PC-3 (cell line): ENCODE results near the gene POLR1D. TPM values are rescaled to one million over a fixed set of nuclear protein-coding genes. Genes with fewer than 3 reads are reported as not detected.

ENCODE experiments used
- ATAC-seq: fragments of 200-7000 bp; cut with Tn5 transposase; 2 replicates; pipeline ENCODE4 v1.9.1; 2020; ENCODE audit warnings: mild to moderate bottlenecking, moderate library complexity
- BruUV-seq: library from RNA; stranded (reverse); fragments of 400-500 nt; replicated peaks from 2 replicates; lab custom pipeline; 2021; lab: Mats Ljungman, UMichigan
- CTCF ChIA-PET: fragments of 300-600 bp; sonication (Branson Sonifier 250); formaldehyde crosslinking; loops from one replicate; lab custom pipeline; 2022; ENCODE audit warnings: antibody characterized with exemption; lab: Charles Lee
- POLR2A ChIA-PET: fragments of 300-600 bp; sonication (Branson Sonifier 250); formaldehyde crosslinking; loops from one replicate; lab custom pipeline; 2022; ENCODE audit warnings: antibody characterized with exemption; ENCODE audit not compliant: unreplicated experiment; lab: Charles Lee
- DNase-seq: peaks from one replicate; pipeline ENCODE4 v3.0.0-alpha.2; 2015
- H2AFZ ChIP-seq: fragments of 300-600 bp; sonication (generic); 2 replicates; pipeline ENCODE4 v1.6.0; 2016; ENCODE audit warnings: antibody characterized with exemption, low read length
- H3F3A ChIP-seq: fragments of 300-600 bp; sonication (generic); one replicate; pipeline ENCODE4 v1.6.0; 2017; ENCODE audit warnings: antibody characterized with exemption, low read length, control low read depth, mild to moderate bottlenecking; ENCODE audit not compliant: unreplicated experiment
- H3K27ac ChIP-seq: fragments of 300-600 bp; sonication (generic); 2 replicates; pipeline ENCODE4 v1.5.1; 2016; ENCODE audit warnings: mild to moderate bottlenecking, low read length
- H3K27me3 ChIP-seq: fragments of 300-600 bp; sonication (generic); 2 replicates; pipeline ENCODE4 v1.6.1; 2016; ENCODE audit warnings: low read length, mixed read lengths
- H3K36me3 ChIP-seq: fragments of 300-600 bp; sonication (generic); 2 replicates; pipeline ENCODE4 v1.6.1; 2016; ENCODE audit warnings: low read depth, mixed run types, low read length, mixed read lengths
- H3K4me1 ChIP-seq: fragments of 300-600 bp; sonication (generic); 2 replicates; pipeline ENCODE4 v1.5.1; 2016; ENCODE audit warnings: low read length; ENCODE audit not compliant: insufficient read depth
- H3K4me2 ChIP-seq: fragments of 300-600 bp; sonication (generic); 2 replicates; pipeline ENCODE4 v1.6.0; 2016; ENCODE audit warnings: low read length
- H3K4me3 ChIP-seq: fragments of 300-600 bp; sonication (generic); 2 replicates; pipeline ENCODE4 v1.5.1; 2016; ENCODE audit warnings: mild to moderate bottlenecking, low read length, mixed read lengths
- H3K79me2 ChIP-seq: fragments of 300-600 bp; sonication (generic); 2 replicates; pipeline ENCODE4 v1.6.1; 2017; ENCODE audit warnings: low read length, mixed read lengths
- H3K9ac ChIP-seq: fragments of 300-600 bp; sonication (generic); 2 replicates; pipeline ENCODE4 v1.6.0; 2016; ENCODE audit warnings: mild to moderate bottlenecking, low read length
- H3K9me2 ChIP-seq: fragments of 300-600 bp; sonication (generic); replicated peaks from 2 replicates; pipeline ENCODE4 v1.6.1; 2016; ENCODE audit warnings: mixed run types, low read length, mixed read lengths
- H3K9me3 ChIP-seq: fragments of 300-600 bp; sonication (generic); 2 replicates; pipeline ENCODE4 v1.6.1; 2016; ENCODE audit warnings: low read length, mixed read lengths
- H4K20me1 ChIP-seq: fragments of 300-600 bp; sonication (generic); 2 replicates; pipeline ENCODE4 v1.6.1; 2016; ENCODE audit warnings: low read length, mixed read lengths
- EZH2 ChIP-seq: fragments of 300-600 bp; sonication (generic); IDR thresholded peaks from one replicate; pipeline ENCODE4 v1.6.1; 2017; ENCODE audit warnings: antibody characterized with exemption, mild to moderate bottlenecking, low read length; ENCODE audit not compliant: unreplicated experiment
- EZH2phosphoT487 ChIP-seq: fragments of 300-600 bp; sonication (generic); IDR thresholded peaks from 2 replicates; pipeline ENCODE4 v1.6.1; 2018; ENCODE audit warnings: mild to moderate bottlenecking, antibody characterized with exemption, low read length, borderline replicate concordance
- intact Hi-C: fragments of 100-400 bp; cut with micrococcal nuclease; formaldehyde crosslinking; loops from 2 replicates; pipeline ENCODE4 v1.9.0; 2023
- total RNA-seq: library from RNA; depleted of rRNA; stranded (reverse); fragments of >200 nt; gene quantifications from 2 replicates; pipeline ENCODE4 v1.2.3, GENCODE V29; 2014
- TF ChIP-seq, protein P1 (sequence below): fragments of 300-600 bp; sonication (generic); conservative IDR thresholded peaks from 2 replicates; pipeline ENCODE4 v1.5.1; 2017; ENCODE audit warnings: antibody characterized with exemption, low read depth, mild to moderate bottlenecking, low read length

The POLR1D gene
- total RNA-seq, 1 experiment from 2014 or later = 97.9 TPM

DNA sequence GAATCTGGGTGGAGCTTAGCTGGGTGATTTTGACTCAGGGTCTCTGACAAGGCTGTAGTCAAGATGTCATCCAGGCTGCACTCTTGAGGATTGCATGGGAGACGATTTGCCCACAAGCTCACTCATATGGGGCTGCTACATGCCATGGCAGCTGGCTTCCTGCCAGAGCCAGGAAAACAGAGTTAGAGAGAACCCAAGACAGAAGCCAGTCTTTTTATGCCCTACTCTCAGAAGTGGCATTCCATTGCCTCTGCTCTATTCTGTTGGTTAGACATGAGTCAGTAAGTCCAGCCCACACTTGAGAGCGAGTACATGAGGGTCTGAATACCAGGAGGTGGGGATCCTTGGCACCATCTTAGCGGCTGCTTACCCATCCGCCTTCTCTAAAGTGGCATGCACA is 9.5 kb downstream of the POLR1D start:
- Histone ChIP-seq H3K9ac (no peak overlapping the region), H3K36me3 (no peaks in the 10 kb centered on the region), H3F3A (no peaks in the 10 kb centered on the region), H2AFZ (no peak overlapping the region), H3K4me3 (no peak overlapping the region), H3K27ac (no peak overlapping the region), H3K27me3 (no peaks in the 10 kb centered on the region), H4K20me1 (peaks cover 2% of the 10 kb centered on the region; the same call in 1 of the 2 replicates), H3K4me1 (no peaks in the 10 kb centered on the region), H3K9me2 (no peaks in the 10 kb centered on the region), H3K4me2 (no peak overlapping the region), H3K9me3 (no peaks in the 10 kb centered on the region), H3K79me2 (peaks cover 38% of the 10 kb centered on the region)
- POLR2A ChIA-PET = interaction anchor here (0.6 kb wide), 1 partner anchor 22 kb away, joined by 3 read pairs; no protein-coding TSS in a partner anchor
- CTCF ChIA-PET = no interaction called here
- no TSS peak for BruUV-seq
- intact Hi-C loops = no loop called here
- TF ChIP-seq EZH2phosphoT487 (no peak), EZH2 (no peak)
- TF ChIP-seq, protein P1, sequence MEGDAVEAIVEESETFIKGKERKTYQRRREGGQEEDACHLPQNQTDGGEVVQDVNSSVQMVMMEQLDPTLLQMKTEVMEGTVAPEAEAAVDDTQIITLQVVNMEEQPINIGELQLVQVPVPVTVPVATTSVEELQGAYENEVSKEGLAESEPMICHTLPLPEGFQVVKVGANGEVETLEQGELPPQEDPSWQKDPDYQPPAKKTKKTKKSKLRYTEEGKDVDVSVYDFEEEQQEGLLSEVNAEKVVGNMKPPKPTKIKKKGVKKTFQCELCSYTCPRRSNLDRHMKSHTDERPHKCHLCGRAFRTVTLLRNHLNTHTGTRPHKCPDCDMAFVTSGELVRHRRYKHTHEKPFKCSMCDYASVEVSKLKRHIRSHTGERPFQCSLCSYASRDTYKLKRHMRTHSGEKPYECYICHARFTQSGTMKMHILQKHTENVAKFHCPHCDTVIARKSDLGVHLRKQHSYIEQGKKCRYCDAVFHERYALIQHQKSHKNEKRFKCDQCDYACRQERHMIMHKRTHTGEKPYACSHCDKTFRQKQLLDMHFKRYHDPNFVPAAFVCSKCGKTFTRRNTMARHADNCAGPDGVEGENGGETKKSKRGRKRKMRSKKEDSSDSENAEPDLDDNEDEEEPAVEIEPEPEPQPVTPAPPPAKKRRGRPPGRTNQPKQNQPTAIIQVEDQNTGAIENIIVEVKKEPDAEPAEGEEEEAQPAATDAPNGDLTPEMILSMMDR = no peak
- no peak for DNase-seq
- ATAC-seq = no peak

DNA sequence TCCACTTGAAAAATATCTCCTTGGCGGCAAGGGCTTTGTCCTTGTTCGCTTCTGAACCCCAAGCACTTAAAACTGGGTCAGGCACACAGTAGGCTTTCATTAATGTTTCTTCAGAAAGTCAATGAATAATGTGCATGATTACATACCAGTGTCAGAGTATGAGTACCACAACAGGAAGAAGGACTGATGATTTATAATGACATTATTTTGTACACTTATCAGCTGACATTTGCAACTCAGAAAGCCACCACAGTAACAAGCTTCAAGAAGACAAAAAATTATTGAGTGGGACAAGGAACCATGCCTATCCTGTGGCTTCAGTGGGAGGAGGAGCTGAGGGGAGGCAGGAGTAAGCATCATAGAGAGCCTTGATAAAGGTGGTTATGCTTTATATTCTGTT is 10.0 kb downstream of the POLR1D start:
- ChIA-PET CTCF (no interaction called here), POLR2A (no interaction called here)
- Histone ChIP-seq H4K20me1 (no peaks in the 10 kb centered on the region), H3K79me2 (peaks cover 34% of the 10 kb centered on the region), H3K4me2 (no peak overlapping the region), H3K4me3 (no peak overlapping the region), H3K36me3 (no peaks in the 10 kb centered on the region), H3K4me1 (no peaks in the 10 kb centered on the region), H3K9me2 (no peaks in the 10 kb centered on the region), H3F3A (no peaks in the 10 kb centered on the region), H3K27ac (no peak overlapping the region), H3K27me3 (no peaks in the 10 kb centered on the region), H3K9me3 (no peaks in the 10 kb centered on the region), H2AFZ (no peak overlapping the region), H3K9ac (no peak overlapping the region)
- no peak for TF ChIP-seq EZH2
- TF ChIP-seq EZH2phosphoT487 = no peak
- TF ChIP-seq, protein P1 = no peak
- BruUV-seq = no TSS peak
- intact Hi-C loops = no loop called here
- ATAC-seq (no peak), DNase-seq (no peak)

DNA sequence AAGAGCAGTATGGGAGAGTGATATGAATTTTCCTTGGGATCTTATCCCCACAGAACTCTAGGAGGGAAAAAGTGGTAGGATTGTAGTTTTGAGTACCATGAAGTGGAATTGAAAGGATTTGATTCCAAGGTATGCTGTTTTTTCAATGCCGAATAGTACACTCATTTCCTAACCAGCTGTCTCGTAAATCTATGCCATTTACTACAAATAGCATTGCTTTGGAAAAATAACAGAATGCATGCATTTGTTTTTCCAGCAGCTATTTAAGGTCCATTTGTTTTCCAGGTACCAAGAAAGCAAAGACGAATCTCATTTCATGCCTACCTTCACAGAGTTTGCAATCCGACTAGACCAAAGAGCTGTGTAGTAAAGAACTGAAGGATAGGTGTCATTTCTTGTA is 10.5 kb downstream of the POLR1D start:
- no peaks in the 10 kb centered on the region for H3K4me1 ChIP-seq
- H3K4me2 ChIP-seq = no peak overlapping the region
- H3K4me3 ChIP-seq = no peak overlapping the region
- H3K36me3 ChIP-seq = no peaks in the 10 kb centered on the region
- ATAC-seq (no peak), DNase-seq (no peak)
- CTCF ChIA-PET = no interaction called here
- H3K9me2 ChIP-seq = no peaks in the 10 kb centered on the region
- no peak overlapping the region for H3K9ac ChIP-seq
- H3K9me3 ChIP-seq = no peaks in the 10 kb centered on the region
- no peak overlapping the region for H3K27ac ChIP-seq
- no peaks in the 10 kb centered on the region for H4K20me1 ChIP-seq
- peaks cover 33% of the 10 kb centered on the region for H3K79me2 ChIP-seq
- no peaks in the 10 kb centered on the region for H3F3A ChIP-seq
- POLR2A ChIA-PET = interaction anchor here (0.7 kb wide), 1 partner anchor 380 kb away, joined by 5 read pairs; no protein-coding TSS in a partner anchor
- H3K27me3 ChIP-seq = no peaks in the 10 kb centered on the region
- no TSS peak for BruUV-seq
- TF ChIP-seq, protein P1 = no peak
- TF ChIP-seq EZH2 (no peak), EZH2phosphoT487 (no peak)
- intact Hi-C loops = no loop called here
- H2AFZ ChIP-seq = no peak overlapping the region
